ENCODE data around the gene AK5. TPM values are rescaled to one million over a fixed set of nuclear protein-coding genes. Genes with fewer than 3 reads are reported as not detected.

Gene AK5
- total and polyA plus RNA-seq, 2 of the 13 experiments (the other 11 are each of a cell fraction or from before 2014, with no cell fraction given), result not detected

- FAIRE-seq, result no peak
- H3K4me1 ChIP-seq (ENCODE audit: insufficient read depth, low read length), result no peaks in the 10 kb centered on the region
- H3K9ac ChIP-seq (ENCODE audit: insufficient read depth, low read depth, low read length), result no peak overlapping the region
- H3K36me3 ChIP-seq (replicated peaks in 1 of 2; ENCODE audit: control insufficient read depth in 1 of 2, insufficient read depth in 2 of 2, low read length in 2 of 2), result no peaks in the 10 kb centered on the region
- H3K9me3 ChIP-seq (ENCODE audit: low read length), result no peaks in the 10 kb centered on the region
- H3K27me3 ChIP-seq (ENCODE audit: control insufficient read depth in 1 of 2, insufficient read depth in 2 of 2, low read length in 2 of 2), result no peaks in the 10 kb centered on the region
- H3K4me3 ChIP-seq (replicated peaks in 1 of 3; ENCODE audit: insufficient read depth in 1 of 3, low read depth in 2 of 3, low read length in 3 of 3), result no peak overlapping the region
- in situ Hi-C loops (cut with HindIII; ENCODE audit: extremely low pct_ligation_motif_present, low pct_unique_long_range_greater_than_20kb), result no loop called here
- ATAC-seq, result no peak
- no peaks in the 10 kb centered on the region for H3K79me2 ChIP-seq (ENCODE audit: insufficient read depth, low read length)
- no peak overlapping the region for H2AFZ ChIP-seq (ENCODE audit: low read length)
- ChIA-PET POLR2A (no interaction called here), CTCF (ENCODE audit: low intra/inter-chr PET ratio, low total read pairs) (no interaction called here)
- no peak for DNase-seq (ENCODE audit: low spot score)
- TF ChIP-seq GATAD1 (CRISPR knock-in tag; IDR thresholded peaks at IDR 0.05) (no peak), ELF1 (CRISPR knock-in tag; IDR thresholded peaks at IDR 0.05) (no peak), ZNF724P (CRISPR knock-in tag; IDR thresholded peaks at IDR 0.05; ENCODE audit: borderline replicate concordance) (no peak), GPN1 (CRISPR knock-in tag; IDR thresholded peaks at IDR 0.05; ENCODE audit: borderline replicate concordance) (no peak), BRF2 (CRISPR knock-in tag; IDR thresholded peaks at IDR 0.05) (no peak), RAD21 (CRISPR knock-in tag; IDR thresholded peaks at IDR 0.05) (no peak), ZNF563 (CRISPR knock-in tag; IDR thresholded peaks at IDR 0.05) (no peak), PHF8 (CRISPR knock-in tag; IDR thresholded peaks at IDR 0.05) (no peak), ZNF7 (CRISPR knock-in tag; IDR thresholded peaks at IDR 0.05) (no peak), KAT8 (CRISPR knock-in tag; IDR thresholded peaks at IDR 0.05) (no peak), SRF (IDR thresholded peaks at IDR 0.05; ENCODE audit: low read depth, low read length) (no peak), ZNF296 (CRISPR knock-in tag; conservative IDR thresholded peaks at IDR 0.05) (no peak), ZNF292 (CRISPR knock-in tag; IDR thresholded peaks at IDR 0.05; ENCODE audit: borderline replicate concordance, low read depth) (no peak), CC2D1A (CRISPR knock-in tag; IDR thresholded peaks at IDR 0.05) (no peak), CHCHD3 (CRISPR knock-in tag; IDR thresholded peaks at IDR 0.05) (no peak), U2AF1 (optimal IDR thresholded peaks at IDR 0.05; ENCODE audit: low read depth, low read length) (no peak)
- TF ChIP-seq, protein P1, sequence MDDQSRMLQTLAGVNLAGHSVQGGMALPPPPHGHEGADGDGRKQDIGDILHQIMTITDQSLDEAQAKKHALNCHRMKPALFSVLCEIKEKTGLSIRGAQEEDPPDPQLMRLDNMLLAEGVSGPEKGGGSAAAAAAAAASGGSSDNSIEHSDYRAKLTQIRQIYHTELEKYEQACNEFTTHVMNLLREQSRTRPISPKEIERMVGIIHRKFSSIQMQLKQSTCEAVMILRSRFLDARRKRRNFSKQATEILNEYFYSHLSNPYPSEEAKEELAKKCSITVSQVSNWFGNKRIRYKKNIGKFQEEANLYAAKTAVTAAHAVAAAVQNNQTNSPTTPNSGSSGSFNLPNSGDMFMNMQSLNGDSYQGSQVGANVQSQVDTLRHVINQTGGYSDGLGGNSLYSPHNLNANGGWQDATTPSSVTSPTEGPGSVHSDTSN (CRISPR knock-in tag; IDR thresholded peaks at IDR 0.05; ENCODE audit: borderline replicate concordance), result no peak
- no peak overlapping the region for H3K27ac ChIP-seq (ENCODE audit: extremely low read length, insufficient read depth, low read length)
- H4K20me1 ChIP-seq (ENCODE audit: insufficient read depth, low read length), result no peaks in the 10 kb centered on the region
- WGBS (ENCODE audit: low lambda C conversion rate), result 0% methylated on average over 1 of the region's 1 CpG
- BruUV-seq (replicated peaks), result no TSS peak
- intact Hi-C loops (cut with micrococcal nuclease; ENCODE audit: unreplicated experiment), result no loop called here
- no peak overlapping the region for H3K4me2 ChIP-seq (ENCODE audit: low read depth, low read length)
Measured at GRCh38 chr1:77383236-77383635, 101.4 kb downstream of the AK5 start.
